Karpas-422 (cell line): ENCODE results near the gene AMBRA1. TPM values are rescaled to one million over a fixed set of nuclear protein-coding genes. Genes with fewer than 3 reads are reported as not detected.

Source experiments
- DNase-seq: peaks from one replicate; pipeline ENCODE4 v3.0.0-alpha.2; 2015
- H2AFZ ChIP-seq: fragments of 200-600 bp; sonication (generic); 2 replicates; pipeline ENCODE4 v1.6.1; 2014; ENCODE audit warnings: antibody characterized with exemption, low read length, mixed read lengths
- H3K27ac ChIP-seq: fragments of 200-600 bp; sonication (generic); 2 replicates; pipeline ENCODE4 v1.5.1; 2014; ENCODE audit warnings: mild to moderate bottlenecking, low read length, moderate library complexity
- H3K27me3 ChIP-seq: fragments of 200-600 bp; sonication (generic); 2 replicates; pipeline ENCODE4 v1.6.1; 2014; ENCODE audit warnings: low read length, mixed read lengths
- H3K36me3 ChIP-seq: fragments of 200-600 bp; sonication (generic); 2 replicates; pipeline ENCODE4 v1.6.1; 2014; ENCODE audit warnings: low read length, mixed read lengths; ENCODE audit not compliant: insufficient read depth
- H3K4me1 ChIP-seq: fragments of 200-600 bp; sonication (generic); 2 replicates; pipeline ENCODE4 v1.6.1; 2014; ENCODE audit warnings: mild to moderate bottlenecking, low read length, mixed read lengths
- H3K4me2 ChIP-seq: fragments of 200-600 bp; sonication (generic); 2 replicates; pipeline ENCODE4 v1.6.1; 2014; ENCODE audit warnings: low read length, low read depth, mild to moderate bottlenecking; ENCODE audit not compliant: poor library complexity, severe bottlenecking
- H3K4me3 ChIP-seq: fragments of 200-600 bp; sonication (generic); 2 replicates; pipeline ENCODE4 v1.5.1; 2014; ENCODE audit warnings: mild to moderate bottlenecking, antibody characterized with exemption, low read length, mixed read lengths
- H3K79me2 ChIP-seq: fragments of 200-600 bp; sonication (generic); 2 replicates; pipeline ENCODE4 v1.6.1; 2014; ENCODE audit warnings: mild to moderate bottlenecking, low read length, mixed read lengths
- H3K9ac ChIP-seq: fragments of 200-600 bp; sonication (generic); 2 replicates; pipeline ENCODE4 v1.6.0; 2014; ENCODE audit warnings: low read length
- H3K9me2 ChIP-seq: fragments of 200-600 bp; sonication (generic), shearing (Covaris generic); replicated peaks from 2 replicates; pipeline ENCODE4 v1.6.0; 2014; ENCODE audit warnings: mild to moderate bottlenecking, low read length, moderate library complexity; ENCODE audit not compliant: insufficient read depth
- H3K9me3 ChIP-seq: fragments of 300-700, 200-600 bp; sonication (generic); 2 replicates; pipeline ENCODE4 v1.6.1; 2014; ENCODE audit warnings: low read length, mixed read lengths
- H4K20me1 ChIP-seq: fragments of 200-600 bp; sonication (generic); 2 replicates; pipeline ENCODE4 v1.6.1; 2014; ENCODE audit warnings: mild to moderate bottlenecking, antibody characterized with exemption, low read length, low read depth; ENCODE audit not compliant: insufficient read depth
- total RNA-seq: library from RNA; depleted of rRNA; stranded (reverse); fragments of >200 nt; shearing (Covaris generic); gene quantifications from 2 replicates; pipeline ENCODE4 v1.2.3, GENCODE V29; 2014; ENCODE audit warnings: low replicate concordance

The AMBRA1 gene
- total RNA-seq, 1 experiment from 2014 or later = 30.3 TPM

- no peaks in the 10 kb centered on the region for H3K9me3 ChIP-seq
- H4K20me1 ChIP-seq = peaks cover 4% of the 10 kb centered on the region; the same call in 1 of the 2 replicates
- no peak overlapping the region for H2AFZ ChIP-seq
- no peaks in the 10 kb centered on the region for H3K79me2 ChIP-seq
- H3K27ac ChIP-seq = no peak overlapping the region
- no peak for DNase-seq
- H3K9ac ChIP-seq = no peak overlapping the region
- H3K27me3 ChIP-seq = no peaks in the 10 kb centered on the region
- H3K36me3 ChIP-seq = no peaks in the 10 kb centered on the region
- H3K4me1 ChIP-seq = peaks cover 31% of the 10 kb centered on the region
- H3K9me2 ChIP-seq = no peaks in the 10 kb centered on the region
- no peak overlapping the region for H3K4me3 ChIP-seq
- H3K4me2 ChIP-seq = no peak overlapping the region
Observed at GRCh38 chr11:46386005-46386578, 207.7 kb downstream of the AMBRA1 start.

- no peaks in the 10 kb centered on the region for H3K9me3 ChIP-seq
- peaks cover 7% of the 10 kb centered on the region; the same call in 1 of the 2 replicates for H4K20me1 ChIP-seq
- H3K9ac ChIP-seq = no peak overlapping the region
- no peak for DNase-seq
- peaks cover 38% of the 10 kb centered on the region for H3K4me1 ChIP-seq
- no peaks in the 10 kb centered on the region for H3K27me3 ChIP-seq
- H3K79me2 ChIP-seq = no peaks in the 10 kb centered on the region
- H3K4me2 ChIP-seq = no peak overlapping the region
- H3K4me3 ChIP-seq = no peak overlapping the region
- no peaks in the 10 kb centered on the region for H3K9me2 ChIP-seq
- no peak overlapping the region for H3K27ac ChIP-seq
- H2AFZ ChIP-seq = no peak overlapping the region
- no peaks in the 10 kb centered on the region for H3K36me3 ChIP-seq
Observed at GRCh38 chr11:46385169-46386004, 208.4 kb downstream of the AMBRA1 start.

- no peak for DNase-seq
- H3K27ac ChIP-seq = no peak overlapping the region
- H3K4me1 ChIP-seq = peaks cover 32% of the 10 kb centered on the region
- H3K4me3 ChIP-seq = no peak overlapping the region
- no peaks in the 10 kb centered on the region for H3K27me3 ChIP-seq
- H3K9me3 ChIP-seq = no peaks in the 10 kb centered on the region
- H3K79me2 ChIP-seq = no peaks in the 10 kb centered on the region
- H3K36me3 ChIP-seq = no peaks in the 10 kb centered on the region
- no peaks in the 10 kb centered on the region for H3K9me2 ChIP-seq
- H4K20me1 ChIP-seq = peaks cover 8% of the 10 kb centered on the region; the same call in 1 of the 2 replicates
- no peak overlapping the region for H3K9ac ChIP-seq
- H2AFZ ChIP-seq = no peak overlapping the region
- H3K4me2 ChIP-seq = no peak overlapping the region
Observed at GRCh38 chr11:46383974-46384701, 209.7 kb downstream of the AMBRA1 start.

GRCh38 chr11:46383404-46383758 lies 210.4 kb downstream of the AMBRA1 start:
- Histone ChIP-seq H3K4me2 (no peak overlapping the region), H3K4me3 (no peak overlapping the region), H2AFZ (no peak overlapping the region), H3K9me3 (no peaks in the 10 kb centered on the region), H3K36me3 (no peaks in the 10 kb centered on the region), H4K20me1 (peaks cover 8% of the 10 kb centered on the region; the same call in 1 of the 2 replicates), H3K4me1 (peaks cover 25% of the 10 kb centered on the region), H3K9ac (no peak overlapping the region), H3K27ac (no peak overlapping the region), H3K79me2 (no peaks in the 10 kb centered on the region), H3K9me2 (no peaks in the 10 kb centered on the region), H3K27me3 (no peaks in the 10 kb centered on the region)
- no peak for DNase-seq

GRCh38 chr11:46382646-46383403 lies 211.0 kb downstream of the AMBRA1 start:
- H3K9ac ChIP-seq = no peak overlapping the region
- H3K4me2 ChIP-seq = no peak overlapping the region
- H3K27ac ChIP-seq = no peak overlapping the region
- H2AFZ ChIP-seq = no peak overlapping the region
- H3K79me2 ChIP-seq = no peaks in the 10 kb centered on the region
- no peaks in the 10 kb centered on the region for H3K27me3 ChIP-seq
- no peaks in the 10 kb centered on the region for H3K36me3 ChIP-seq
- H3K9me3 ChIP-seq = no peaks in the 10 kb centered on the region
- H3K4me3 ChIP-seq = no peak overlapping the region
- H4K20me1 ChIP-seq = peaks cover 8% of the 10 kb centered on the region; the same call in 1 of the 2 replicates
- DNase-seq = no peak
- no peaks in the 10 kb centered on the region for H3K9me2 ChIP-seq
- peaks cover 19% of the 10 kb centered on the region for H3K4me1 ChIP-seq

- Histone ChIP-seq H3K4me3 (peak overlapping the region; percentile 54; the same call in 1 of the 2 replicates), H3K9me2 (no peaks in the 10 kb centered on the region), H4K20me1 (peaks cover 8% of the 10 kb centered on the region; the same call in 1 of the 2 replicates), H3K9ac (peak overlapping the region; percentile 58), H2AFZ (no peak overlapping the region), H3K79me2 (no peaks in the 10 kb centered on the region), H3K27ac (no peak overlapping the region), H3K9me3 (no peaks in the 10 kb centered on the region), H3K27me3 (no peaks in the 10 kb centered on the region), H3K36me3 (no peaks in the 10 kb centered on the region), H3K4me2 (peak overlapping the region; percentile 65), H3K4me1 (peaks cover 16% of the 10 kb centered on the region)
- no peak for DNase-seq
Observed at GRCh38 chr11:46381819-46382645, 211.8 kb downstream of the AMBRA1 start.

GRCh38 chr11:46381048-46381818 lies 212.6 kb downstream of the AMBRA1 start, which contains the start of gene MDK:
Gene MDK (plus strand): TSS chr11:46381669. CDS start chr11:46382058, 389 bp downstream.
- H3K9ac ChIP-seq = peak within 1 kb of the TSS; percentile 65
- H3K4me1 ChIP-seq = peaks cover 16% of the 10 kb centered on the region
- no peaks in the 10 kb centered on the region for H3K9me2 ChIP-seq
- H3K36me3 ChIP-seq = no peaks in the 10 kb centered on the region; the same call in 1 of the 2 replicates
- no peaks in the 10 kb centered on the region for H3K9me3 ChIP-seq
- H3K4me2 ChIP-seq = peak within 1 kb of the TSS; percentile 80
- peak within 1 kb of the TSS; percentile 69 for H3K4me3 ChIP-seq
- no peak within 1 kb of the TSS for H3K27ac ChIP-seq
- H4K20me1 ChIP-seq = peaks cover 8% of the 10 kb centered on the region; the same call in 1 of the 2 replicates
- DNase-seq = peak; percentile 67
- no peaks in the 10 kb centered on the region for H3K79me2 ChIP-seq
- H3K27me3 ChIP-seq = no peaks in the 10 kb centered on the region
- no peak within 1 kb of the TSS for H2AFZ ChIP-seq
